ENCODE results near the gene ITGB7.

ITGB7 gene

GRCh38 chr12:53198486-53199110 lies 8.5 kb downstream of the ITGB7 start:
- in situ Hi-C loops (cut with MboI; ENCODE audit: low sequenced_read_pairs), result no loop called here

- in situ Hi-C loops (cut with MboI; ENCODE audit: low sequenced_read_pairs), result no loop called here
These were observed 9.9 kb downstream of the ITGB7 start for GRCh38 chr12:53197011-53197640.

GRCh38 chr12:53196486-53196885 lies 10.6 kb downstream of the ITGB7 start:
- in situ Hi-C loops (cut with MboI; ENCODE audit: low sequenced_read_pairs), result no loop called here

- in situ Hi-C loops (cut with MboI; ENCODE audit: low sequenced_read_pairs), result no loop called here
These were observed 11.3 kb downstream of the ITGB7 start for GRCh38 chr12:53195516-53196420.

GRCh38 chr12:53194973-53195372 lies 12.1 kb downstream of the ITGB7 start:
- in situ Hi-C loops (cut with MboI; ENCODE audit: low sequenced_read_pairs), result no loop called here

GRCh38 chr12:53193985-53194716 lies 12.9 kb downstream of the ITGB7 start:
- in situ Hi-C loops (cut with MboI; ENCODE audit: low sequenced_read_pairs), result no loop called here

GRCh38 chr12:53193040-53193439 lies 14.0 kb downstream of the ITGB7 start:
- in situ Hi-C loops (cut with MboI; ENCODE audit: low sequenced_read_pairs), result no loop called here

GRCh38 chr12:53192531-53193021 lies 14.5 kb downstream of the ITGB7 start:
- in situ Hi-C loops (cut with MboI; ENCODE audit: low sequenced_read_pairs), result no loop called here

- in situ Hi-C loops (cut with MboI; ENCODE audit: low sequenced_read_pairs), result no loop called here
These were observed 15.0 kb downstream of the ITGB7 start for GRCh38 chr12:53191885-53192530.

GRCh38 chr12:53191096-53191884 lies 15.8 kb downstream of the ITGB7 start:
- in situ Hi-C loops (cut with MboI; ENCODE audit: low sequenced_read_pairs), result no loop called here

GRCh38 chr12:53190108-53190729 lies 16.8 kb downstream of the ITGB7 start:
- in situ Hi-C loops (cut with MboI; ENCODE audit: low sequenced_read_pairs), result no loop called here

GRCh38 chr12:53187145-53187899 lies 19.7 kb downstream of the ITGB7 start:
- in situ Hi-C loops (cut with MboI; ENCODE audit: low sequenced_read_pairs), result loop anchor here (10.0 kb wide), 1 partner anchor 123 kb away; no protein-coding TSS in a partner anchor

GRCh38 chr12:53186745-53187144 lies 20.3 kb downstream of the ITGB7 start:
- in situ Hi-C loops (cut with MboI; ENCODE audit: low sequenced_read_pairs), result loop anchor here (10.0 kb wide), 1 partner anchor 122 kb away; no protein-coding TSS in a partner anchor

GRCh38 chr12:53185582-53186153 lies 21.4 kb downstream of the ITGB7 start:
- in situ Hi-C loops (cut with MboI; ENCODE audit: low sequenced_read_pairs), result loop anchor here (10.0 kb wide), 1 partner anchor 121 kb away; no protein-coding TSS in a partner anchor

- in situ Hi-C loops (cut with MboI; ENCODE audit: low sequenced_read_pairs), result loop anchor here (10.0 kb wide), 1 partner anchor 120 kb away; no protein-coding TSS in a partner anchor
These were observed 22.2 kb downstream of the ITGB7 start for GRCh38 chr12:53184828-53185227.

GRCh38 chr12:53182903-53183302 lies 24.1 kb downstream of the ITGB7 start:
- in situ Hi-C loops (cut with MboI; ENCODE audit: low sequenced_read_pairs), result loop anchor here (10.0 kb wide), 1 partner anchor 118 kb away; no protein-coding TSS in a partner anchor

- in situ Hi-C loops (cut with MboI; ENCODE audit: low sequenced_read_pairs), result loop anchor here (10.0 kb wide), 1 partner anchor 117 kb away; no protein-coding TSS in a partner anchor
These were observed 25.1 kb downstream of the ITGB7 start for GRCh38 chr12:53181935-53182334.

All from HL-60/S4 (cell line).